ENCODE results near the gene TTF2. TPM values are rescaled to one million over a fixed set of nuclear protein-coding genes. Genes with fewer than 3 reads are reported as not detected.

The TTF2 gene
- total RNA-seq, 1 experiment from 2014 or later = 88.8 TPM

GRCh38 chr1:117143871-117144270 is 83.7 kb downstream of the TTF2 start:
- H3K4me1 Mint-ChIP-seq = peaks cover 17% of the 10 kb centered on the region
- H3K4me3 Mint-ChIP-seq = no peak overlapping the region
- no peaks in the 10 kb centered on the region for H3K27me3 Mint-ChIP-seq (ENCODE audit: low read depth)
- no peak overlapping the region for H3K27ac Mint-ChIP-seq
- ChIA-PET CTCF (interaction anchor here (0.7 to 1.0 kb wide), 2 partner anchors 16 to 141 kb away, joined by 3 read pairs; no protein-coding TSS in a partner anchor), POLR2A (no interaction called here)
- no peaks in the 10 kb centered on the region for H3K36me3 Mint-ChIP-seq
- ATAC-seq = no peak
- DNase-seq (ENCODE audit: low spot score) = no peak
- TF ChIP-seq RELA (CRISPR knock-in tag; IDR thresholded peaks at IDR 0.05; ENCODE audit: borderline replicate concordance) (no peak), ZNF121 (CRISPR knock-in tag; IDR thresholded peaks at IDR 0.05) (no peak), HMGA2 (CRISPR knock-in tag; IDR thresholded peaks at IDR 0.05) (no peak), NR2C2 (CRISPR knock-in tag; IDR thresholded peaks at IDR 0.05) (no peak), SP1 (CRISPR knock-in tag; conservative IDR thresholded peaks at IDR 0.05) (no peak), JUN (CRISPR knock-in tag; IDR thresholded peaks at IDR 0.05) (no peak), ZBTB21 (CRISPR knock-in tag; IDR thresholded peaks at IDR 0.05; ENCODE audit: borderline replicate concordance) (no peak), E2F5 (CRISPR knock-in tag; IDR thresholded peaks at IDR 0.05) (no peak), ESRRA (CRISPR knock-in tag; IDR thresholded peaks at IDR 0.05; ENCODE audit: borderline replicate concordance) (no peak), SMAD3 (CRISPR knock-in tag; IDR thresholded peaks at IDR 0.05; ENCODE audit: borderline replicate concordance) (no peak), AR (CRISPR knock-in tag; IDR thresholded peaks at IDR 0.05) (no peak), NFATC4 (CRISPR knock-in tag; IDR thresholded peaks at IDR 0.05) (no peak), HMGXB4 (CRISPR knock-in tag; IDR thresholded peaks at IDR 0.05) (no peak), PREB (CRISPR knock-in tag; IDR thresholded peaks at IDR 0.05; ENCODE audit: borderline replicate concordance) (no peak), KAT7 (CRISPR knock-in tag; IDR thresholded peaks at IDR 0.05; ENCODE audit: borderline replicate concordance) (no peak)
- TF ChIP-seq, protein P1, sequence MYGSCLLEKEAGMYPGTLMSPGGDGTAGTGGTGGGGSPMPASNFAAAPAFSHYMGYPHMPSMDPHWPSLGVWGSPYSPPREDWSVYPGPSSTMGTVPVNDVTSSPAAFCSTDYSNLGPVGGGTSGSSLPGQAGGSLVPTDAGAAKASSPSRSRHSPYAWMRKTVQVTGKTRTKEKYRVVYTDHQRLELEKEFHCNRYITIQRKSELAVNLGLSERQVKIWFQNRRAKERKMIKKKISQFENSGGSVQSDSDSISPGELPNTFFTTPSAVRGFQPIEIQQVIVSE (CRISPR knock-in tag; IDR thresholded peaks at IDR 0.05; ENCODE audit: borderline replicate concordance) = no peak
- TF ChIP-seq, protein P2, sequence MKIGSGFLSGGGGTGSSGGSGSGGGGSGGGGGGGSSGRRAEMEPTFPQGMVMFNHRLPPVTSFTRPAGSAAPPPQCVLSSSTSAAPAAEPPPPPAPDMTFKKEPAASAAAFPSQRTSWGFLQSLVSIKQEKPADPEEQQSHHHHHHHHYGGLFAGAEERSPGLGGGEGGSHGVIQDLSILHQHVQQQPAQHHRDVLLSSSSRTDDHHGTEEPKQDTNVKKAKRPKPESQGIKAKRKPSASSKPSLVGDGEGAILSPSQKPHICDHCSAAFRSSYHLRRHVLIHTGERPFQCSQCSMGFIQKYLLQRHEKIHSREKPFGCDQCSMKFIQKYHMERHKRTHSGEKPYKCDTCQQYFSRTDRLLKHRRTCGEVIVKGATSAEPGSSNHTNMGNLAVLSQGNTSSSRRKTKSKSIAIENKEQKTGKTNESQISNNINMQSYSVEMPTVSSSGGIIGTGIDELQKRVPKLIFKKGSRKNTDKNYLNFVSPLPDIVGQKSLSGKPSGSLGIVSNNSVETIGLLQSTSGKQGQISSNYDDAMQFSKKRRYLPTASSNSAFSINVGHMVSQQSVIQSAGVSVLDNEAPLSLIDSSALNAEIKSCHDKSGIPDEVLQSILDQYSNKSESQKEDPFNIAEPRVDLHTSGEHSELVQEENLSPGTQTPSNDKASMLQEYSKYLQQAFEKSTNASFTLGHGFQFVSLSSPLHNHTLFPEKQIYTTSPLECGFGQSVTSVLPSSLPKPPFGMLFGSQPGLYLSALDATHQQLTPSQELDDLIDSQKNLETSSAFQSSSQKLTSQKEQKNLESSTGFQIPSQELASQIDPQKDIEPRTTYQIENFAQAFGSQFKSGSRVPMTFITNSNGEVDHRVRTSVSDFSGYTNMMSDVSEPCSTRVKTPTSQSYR (CRISPR knock-in tag; IDR thresholded peaks at IDR 0.05) = no peak
- H3K9me3 Mint-ChIP-seq = no peaks in the 10 kb centered on the region
